Measurements from ENCODE around the gene ABCA4.

GRCh38 chr1:93963585-93963984 is 157.4 kb downstream of the ABCA4 start:
- no peak for TF ChIP-seq POLR2A (IDR thresholded peaks at IDR 0.05; ENCODE audit: low read depth, low read length)
- TF ChIP-seq, protein P1, sequence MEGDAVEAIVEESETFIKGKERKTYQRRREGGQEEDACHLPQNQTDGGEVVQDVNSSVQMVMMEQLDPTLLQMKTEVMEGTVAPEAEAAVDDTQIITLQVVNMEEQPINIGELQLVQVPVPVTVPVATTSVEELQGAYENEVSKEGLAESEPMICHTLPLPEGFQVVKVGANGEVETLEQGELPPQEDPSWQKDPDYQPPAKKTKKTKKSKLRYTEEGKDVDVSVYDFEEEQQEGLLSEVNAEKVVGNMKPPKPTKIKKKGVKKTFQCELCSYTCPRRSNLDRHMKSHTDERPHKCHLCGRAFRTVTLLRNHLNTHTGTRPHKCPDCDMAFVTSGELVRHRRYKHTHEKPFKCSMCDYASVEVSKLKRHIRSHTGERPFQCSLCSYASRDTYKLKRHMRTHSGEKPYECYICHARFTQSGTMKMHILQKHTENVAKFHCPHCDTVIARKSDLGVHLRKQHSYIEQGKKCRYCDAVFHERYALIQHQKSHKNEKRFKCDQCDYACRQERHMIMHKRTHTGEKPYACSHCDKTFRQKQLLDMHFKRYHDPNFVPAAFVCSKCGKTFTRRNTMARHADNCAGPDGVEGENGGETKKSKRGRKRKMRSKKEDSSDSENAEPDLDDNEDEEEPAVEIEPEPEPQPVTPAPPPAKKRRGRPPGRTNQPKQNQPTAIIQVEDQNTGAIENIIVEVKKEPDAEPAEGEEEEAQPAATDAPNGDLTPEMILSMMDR (IDR thresholded peaks at IDR 0.05; ENCODE audit: extremely low read depth in 1 of 2, insufficient read depth in 1 of 2, low read depth in 1 of 2, low read length in 2 of 2): no peak
- TF ChIP-seq EZH2 (IDR thresholded peaks at IDR 0.05; ENCODE audit: borderline replicate concordance, low read depth, low read length, severe bottlenecking): no peak
- TF ChIP-seq POLR2AphosphoS5 (IDR thresholded peaks at IDR 0.05; ENCODE audit: insufficient read depth, low read depth, low read length): no peak
- no peak for TF ChIP-seq MAX (IDR thresholded peaks at IDR 0.05; ENCODE audit: insufficient read depth, insufficient read length)
- no peak for TF ChIP-seq MYC (IDR thresholded peaks at IDR 0.05; ENCODE audit: low read depth, low read length)
- no peak for TF ChIP-seq GATA2 (IDR thresholded peaks at IDR 0.05; ENCODE audit: insufficient read depth, insufficient read length, low read depth, low read length)
- no peak for TF ChIP-seq JUN (IDR thresholded peaks at IDR 0.05; ENCODE audit: borderline replicate concordance, insufficient read depth, insufficient read length, low read depth)
- no peak for TF ChIP-seq FOS (IDR thresholded peaks at IDR 0.05; ENCODE audit: borderline replicate concordance, insufficient read depth, low read length)

Measured in endothelial cell of umbilical vein (primary cell).